Stimulated activated CD4-positive, alpha-beta T cell treated with anti-CD3 and anti-CD28 coated beads, Interleukin-15, amount 100 ng/mL, for 48 hours (primary cell): ENCODE data around the gene AKR7A3.
"Not testable (repeated sequence)": the region's sequence is repeated elsewhere in the genome, so short reads cannot be mapped to it uniquely, and the experiment has no call there.

ENCODE experiments used
- DNase-seq, 2 donors: peaks; one replicate each; pipeline ENCODE4 v3.0.0-alpha.2; 2020; ENCODE audit warnings: low read depth in 2 of 2

AKR7A3 gene

GRCh38 chr1:19289244-19289643 is 674 bp upstream of the AKR7A3 start:
- DNase-seq, result no peak

- DNase-seq, result no peak
Observed at GRCh38 chr1:19287436-19288185, 959 bp downstream of the AKR7A3 start.

GRCh38 chr1:19285807-19286206 is 2.8 kb downstream of the AKR7A3 start:
- not testable (repeated sequence) for DNase-seq

- DNase-seq, result not testable (repeated sequence)
Observed at GRCh38 chr1:19285366-19285765, 3.2 kb downstream of the AKR7A3 start.

- no peak for DNase-seq
Observed at GRCh38 chr1:19284881-19285280, 3.7 kb downstream of the AKR7A3 start.

GRCh38 chr1:19283891-19284290 is 4.7 kb downstream of the AKR7A3 start:
- no peak for DNase-seq

GRCh38 chr1:19274636-19275035 is 13.9 kb downstream of the AKR7A3 start:
- DNase-seq, result no peak

GRCh38 chr1:19273844-19274531 is 14.6 kb downstream of the AKR7A3 start:
- not testable (repeated sequence) for DNase-seq

GRCh38 chr1:19273106-19273843 is 15.3 kb downstream of the AKR7A3 start:
- no peak for DNase-seq

GRCh38 chr1:19272064-19272463 is 16.5 kb downstream of the AKR7A3 start:
- no peak for DNase-seq

- DNase-seq, result not testable (repeated sequence)
Observed at GRCh38 chr1:19270343-19270730, 18.2 kb downstream of the AKR7A3 start.

GRCh38 chr1:19269427-19270342 is 18.9 kb downstream of the AKR7A3 start:
- DNase-seq, result not testable (repeated sequence)

- DNase-seq, result no peak
Observed at GRCh38 chr1:19268445-19268844, 20.1 kb downstream of the AKR7A3 start.

GRCh38 chr1:19262744-19263143 is 25.8 kb downstream of the AKR7A3 start:
- no peak for DNase-seq

GRCh38 chr1:19262047-19262446 is 26.5 kb downstream of the AKR7A3 start:
- no peak for DNase-seq

GRCh38 chr1:19260211-19261138 is 28.1 kb downstream of the AKR7A3 start:
- DNase-seq, result no peak

- DNase-seq, result no peak
Observed at GRCh38 chr1:19258353-19258752, 30.2 kb downstream of the AKR7A3 start.

GRCh38 chr1:19257178-19257914 is 31.2 kb downstream of the AKR7A3 start:
- DNase-seq, result peak in 1 of 2 donors; percentile 24

GRCh38 chr1:19256301-19256700 is 32.3 kb downstream of the AKR7A3 start:
- DNase-seq, result not testable (repeated sequence)

GRCh38 chr1:19255288-19255687 is 33.3 kb downstream of the AKR7A3 start:
- no peak for DNase-seq
